HG03064 (cell line): ENCODE data around the gene CASK.

Experiments
- ATAC-seq: cut with Tn5 transposase; IDR thresholded peaks from one replicate; pipeline ENCODE4 v1.9.1; 2021; ENCODE audit warnings: low read depth; ENCODE audit not compliant: unreplicated experiment

The CASK gene, protein sequence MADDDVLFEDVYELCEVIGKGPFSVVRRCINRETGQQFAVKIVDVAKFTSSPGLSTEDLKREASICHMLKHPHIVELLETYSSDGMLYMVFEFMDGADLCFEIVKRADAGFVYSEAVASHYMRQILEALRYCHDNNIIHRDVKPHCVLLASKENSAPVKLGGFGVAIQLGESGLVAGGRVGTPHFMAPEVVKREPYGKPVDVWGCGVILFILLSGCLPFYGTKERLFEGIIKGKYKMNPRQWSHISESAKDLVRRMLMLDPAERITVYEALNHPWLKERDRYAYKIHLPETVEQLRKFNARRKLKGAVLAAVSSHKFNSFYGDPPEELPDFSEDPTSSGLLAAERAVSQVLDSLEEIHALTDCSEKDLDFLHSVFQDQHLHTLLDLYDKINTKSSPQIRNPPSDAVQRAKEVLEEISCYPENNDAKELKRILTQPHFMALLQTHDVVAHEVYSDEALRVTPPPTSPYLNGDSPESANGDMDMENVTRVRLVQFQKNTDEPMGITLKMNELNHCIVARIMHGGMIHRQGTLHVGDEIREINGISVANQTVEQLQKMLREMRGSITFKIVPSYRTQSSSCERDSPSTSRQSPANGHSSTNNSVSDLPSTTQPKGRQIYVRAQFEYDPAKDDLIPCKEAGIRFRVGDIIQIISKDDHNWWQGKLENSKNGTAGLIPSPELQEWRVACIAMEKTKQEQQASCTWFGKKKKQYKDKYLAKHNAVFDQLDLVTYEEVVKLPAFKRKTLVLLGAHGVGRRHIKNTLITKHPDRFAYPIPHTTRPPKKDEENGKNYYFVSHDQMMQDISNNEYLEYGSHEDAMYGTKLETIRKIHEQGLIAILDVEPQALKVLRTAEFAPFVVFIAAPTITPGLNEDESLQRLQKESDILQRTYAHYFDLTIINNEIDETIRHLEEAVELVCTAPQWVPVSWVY

DNA sequence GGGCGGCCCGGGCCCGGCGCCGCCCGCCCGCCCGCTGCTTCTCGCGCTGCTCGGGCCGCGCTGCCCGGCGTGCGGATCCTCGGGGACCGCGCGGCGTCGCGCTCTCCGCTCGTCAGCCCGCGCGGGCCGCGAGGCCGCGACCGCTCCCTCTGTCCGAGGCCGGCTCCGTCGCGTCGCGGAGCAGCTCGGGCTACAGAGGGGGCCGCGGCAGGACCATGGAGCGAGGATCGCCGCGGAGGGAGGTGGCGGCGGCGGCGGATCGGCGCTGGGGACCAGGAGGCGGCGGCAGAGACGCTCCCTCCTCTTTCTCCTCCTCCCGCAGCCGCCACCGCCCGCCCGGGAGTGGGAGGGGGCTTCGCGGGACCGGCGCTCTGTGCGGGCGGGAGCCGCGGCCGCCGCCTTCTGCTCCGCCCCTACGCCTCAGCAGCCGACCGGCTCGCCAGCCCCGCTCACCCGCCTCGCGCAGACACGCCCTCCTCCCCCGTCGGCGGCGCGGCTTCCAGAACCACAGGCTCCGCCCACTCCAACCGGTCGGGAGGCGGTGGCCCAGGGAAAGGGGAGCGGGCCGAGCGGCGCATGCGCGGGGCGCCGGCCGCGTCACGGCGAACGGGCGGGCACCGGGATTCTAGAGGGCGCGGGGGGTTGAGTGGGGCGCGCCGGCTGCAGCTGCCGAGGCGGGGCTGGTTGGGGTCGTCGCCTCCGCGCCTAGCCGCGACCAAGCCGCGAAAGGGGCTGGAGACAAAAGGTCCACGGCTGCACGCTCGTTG, at the start of gene CASK:
Gene CASK, minus strand, starts transcription at position 344 of the 767 bp plus-strand sequence. CDS start 566 bp downstream, outside the sequence.
- ATAC-seq = peak; percentile 81

DNA sequence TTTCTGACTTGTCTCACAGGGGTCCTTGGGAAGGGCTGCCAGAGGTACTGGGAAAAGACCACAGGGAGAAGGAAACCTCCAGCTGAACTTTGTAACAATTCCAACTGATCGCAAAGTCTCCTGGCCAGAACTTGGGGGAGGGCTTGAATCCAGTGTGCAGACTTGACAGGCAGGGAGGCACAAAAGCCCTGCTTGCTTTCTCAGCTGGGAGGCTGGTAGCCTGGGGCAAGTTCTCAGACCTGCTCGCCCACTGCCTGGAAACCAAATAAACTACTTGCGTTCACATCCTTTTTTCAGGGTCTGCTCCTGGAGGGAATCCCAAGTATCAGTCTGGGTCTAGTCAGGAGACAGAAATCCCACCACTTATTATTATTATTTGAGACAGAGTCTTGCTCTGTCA, 48.0 kb upstream of the CASK start:
- ATAC-seq = no peak

DNA sequence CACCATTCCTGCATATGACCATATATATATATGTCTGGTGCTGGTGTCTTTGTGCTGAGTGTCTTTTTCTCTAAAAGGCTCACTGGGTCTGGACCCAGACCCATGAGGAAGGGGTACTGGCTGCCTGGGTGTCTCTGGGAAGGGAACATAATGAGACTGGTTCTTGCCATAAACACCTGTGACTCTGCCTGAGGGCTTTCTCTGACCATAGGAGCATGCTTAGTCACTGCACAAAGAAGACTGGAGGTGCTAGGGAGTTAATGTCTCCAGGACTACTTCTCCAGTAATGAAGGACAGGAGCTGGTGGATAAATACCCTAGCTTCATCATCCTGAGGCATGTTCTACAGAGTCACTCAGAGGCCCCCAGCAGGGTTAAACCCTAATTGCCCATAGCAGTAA, 47.1 kb upstream of the CASK start:
- no peak for ATAC-seq

DNA sequence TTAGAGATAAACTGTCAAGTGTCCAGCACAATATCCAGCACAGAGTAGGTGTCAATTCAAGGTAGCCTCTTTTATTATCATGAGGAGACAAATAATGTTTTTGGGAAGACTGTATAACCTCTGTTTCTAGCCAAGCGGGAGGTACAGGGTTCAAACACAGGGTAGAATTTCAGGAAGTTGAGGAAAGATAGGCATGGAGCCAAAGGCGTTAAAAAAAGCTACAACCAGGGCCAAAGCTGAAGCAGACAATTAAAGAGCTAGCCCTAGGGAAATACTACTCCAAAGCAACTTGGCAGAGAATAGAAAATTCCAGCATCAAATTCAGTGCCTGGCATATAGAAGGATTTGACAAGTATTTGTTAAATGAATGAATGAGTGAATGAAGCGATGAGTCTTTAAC, 40.0 kb upstream of the CASK start:
- no peak for ATAC-seq

DNA sequence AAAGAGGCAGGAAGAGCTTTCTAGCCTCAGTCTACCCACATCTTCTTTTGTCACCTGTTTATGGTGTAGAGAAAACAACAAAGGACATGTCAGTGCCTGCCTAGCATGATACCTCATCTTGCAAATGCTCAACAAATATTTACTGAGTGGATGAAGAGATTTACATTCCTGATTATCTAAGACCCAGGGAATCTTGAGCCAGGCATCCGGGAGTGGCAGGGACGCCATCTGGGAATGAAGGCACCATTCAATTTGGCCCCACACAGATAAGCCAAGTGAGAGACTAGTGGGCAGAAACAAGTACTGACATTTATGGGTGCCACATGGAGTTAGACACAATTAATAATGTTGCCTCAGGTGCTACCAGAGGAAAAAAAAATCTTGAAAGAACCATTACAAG, 36.8 kb upstream of the CASK start:
- ATAC-seq = no peak

DNA sequence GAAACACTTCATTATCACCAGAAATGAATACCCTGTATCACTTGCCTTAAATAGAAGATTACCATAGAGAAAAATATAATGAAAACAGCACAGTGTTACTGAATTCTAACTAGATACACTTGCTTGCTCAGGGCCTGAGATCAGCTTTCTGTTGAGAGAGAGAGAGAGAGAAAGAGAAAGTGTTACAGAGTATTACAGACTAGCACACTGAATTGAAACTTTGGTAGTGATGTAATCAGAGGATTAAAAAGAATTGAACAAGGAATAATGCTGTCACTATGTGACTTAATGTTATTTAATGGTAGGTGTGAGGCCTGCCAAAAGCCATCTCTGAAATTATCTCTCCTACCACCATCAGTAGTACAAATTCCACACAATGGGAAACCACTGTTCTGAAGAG, 35.5 kb upstream of the CASK start:
- ATAC-seq = no peak

DNA sequence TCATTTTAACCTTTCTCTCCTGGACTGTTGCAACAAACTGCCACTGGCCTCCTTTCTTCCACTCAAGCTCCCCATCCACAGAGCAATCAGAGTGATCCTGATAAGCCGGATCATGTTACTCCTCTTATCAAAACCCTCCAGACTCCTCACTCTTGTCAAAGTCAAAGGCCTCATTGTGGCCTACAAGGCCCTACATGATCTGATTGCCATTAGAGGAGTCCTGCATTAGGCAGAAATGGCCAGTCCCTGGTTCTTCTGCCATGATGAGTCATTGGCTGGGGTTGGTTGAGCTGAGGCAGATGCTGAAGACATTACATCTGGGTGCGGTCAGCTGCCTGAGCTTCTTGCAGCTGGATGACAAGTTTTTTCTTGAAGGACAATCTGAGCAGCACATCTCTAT, 32.7 kb upstream of the CASK start:
- ATAC-seq = no peak

DNA sequence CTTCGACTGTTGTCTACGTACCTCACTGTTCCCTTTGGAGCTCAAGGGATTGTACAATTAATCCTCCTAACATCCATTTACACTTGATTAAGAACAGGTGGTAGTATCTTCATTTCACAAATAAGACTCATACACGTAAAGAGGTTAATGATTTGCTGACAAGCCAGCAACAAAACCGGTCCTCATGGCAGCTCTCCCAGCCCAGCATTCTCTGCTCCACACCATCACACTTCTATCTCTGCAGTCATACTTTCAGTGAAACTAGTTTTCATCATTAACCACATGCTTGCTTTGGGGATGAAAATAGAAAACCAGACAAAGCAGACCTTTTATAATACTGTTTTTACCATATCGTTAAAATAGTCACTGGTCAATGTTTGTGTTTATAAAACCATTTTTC, 28.7 kb upstream of the CASK start:
- no peak for ATAC-seq

DNA sequence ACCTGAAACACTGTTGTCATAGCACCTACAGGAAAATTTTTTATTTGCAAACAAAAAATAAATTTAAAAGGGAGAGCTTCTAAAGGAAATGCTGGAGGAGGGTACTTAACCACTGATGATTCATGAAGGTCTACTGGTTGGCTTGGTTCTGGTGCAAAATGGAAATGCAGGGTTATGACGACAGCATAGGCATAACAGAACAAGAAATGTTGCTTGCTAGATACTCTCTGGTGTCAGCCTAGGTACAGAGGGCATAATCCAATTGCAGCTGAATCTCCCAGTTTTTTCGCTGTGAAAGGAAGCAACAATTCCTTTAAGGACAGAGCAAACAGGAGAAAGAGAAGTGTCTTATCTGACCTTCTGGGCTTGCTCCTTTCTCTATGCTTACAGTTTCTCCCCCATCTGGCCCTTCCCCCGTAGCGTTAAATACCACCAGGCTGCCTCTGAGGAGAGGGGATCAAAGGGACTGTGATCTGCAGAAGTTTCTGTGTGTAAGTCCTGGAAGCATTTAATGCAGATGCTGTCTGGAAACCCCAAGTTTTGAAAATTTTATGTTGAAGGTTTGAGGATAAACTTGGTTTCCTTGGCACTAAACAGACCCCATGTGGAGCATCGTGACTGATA, 23.7 kb upstream of the CASK start:
- no peak for ATAC-seq

DNA sequence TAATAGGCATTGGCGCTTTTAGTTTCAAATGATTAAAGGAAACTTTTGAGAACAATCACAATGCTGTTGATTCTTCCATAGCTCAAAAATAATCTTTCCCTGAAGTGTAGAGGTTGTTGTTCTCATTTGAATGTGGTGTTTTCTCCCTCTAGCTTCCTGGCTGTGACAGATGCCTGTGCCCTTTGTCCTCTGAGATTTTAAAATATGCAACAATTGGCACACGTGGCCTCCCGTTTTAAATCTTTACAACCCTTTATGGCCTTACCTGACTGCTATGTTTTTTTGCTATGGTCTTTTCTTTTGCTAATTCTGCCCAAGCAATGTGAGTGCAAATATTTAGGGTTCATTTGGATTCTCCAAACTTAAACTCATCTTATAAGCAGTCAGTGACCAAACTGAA, 22.9 kb upstream of the CASK start:
- no peak for ATAC-seq

DNA sequence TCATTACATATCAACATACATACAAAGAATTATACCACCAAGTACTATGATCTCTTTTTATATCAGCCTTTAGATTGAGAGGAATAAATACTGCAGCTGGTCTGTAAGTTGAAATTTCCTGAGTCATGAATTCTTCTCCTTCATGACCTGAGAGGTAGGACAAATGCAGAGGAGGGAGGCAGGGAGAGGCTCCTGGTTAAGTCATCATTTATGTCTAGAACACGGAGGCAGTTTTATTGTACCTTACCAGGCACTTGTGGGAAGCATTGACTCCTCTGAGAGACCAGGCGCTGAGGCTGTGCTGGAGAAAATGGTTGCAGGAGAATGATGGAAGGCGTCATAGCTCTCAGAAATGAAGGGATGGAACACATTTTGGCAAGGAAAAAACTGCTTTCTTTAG, 12.5 kb upstream of the CASK start:
- no peak for ATAC-seq

DNA sequence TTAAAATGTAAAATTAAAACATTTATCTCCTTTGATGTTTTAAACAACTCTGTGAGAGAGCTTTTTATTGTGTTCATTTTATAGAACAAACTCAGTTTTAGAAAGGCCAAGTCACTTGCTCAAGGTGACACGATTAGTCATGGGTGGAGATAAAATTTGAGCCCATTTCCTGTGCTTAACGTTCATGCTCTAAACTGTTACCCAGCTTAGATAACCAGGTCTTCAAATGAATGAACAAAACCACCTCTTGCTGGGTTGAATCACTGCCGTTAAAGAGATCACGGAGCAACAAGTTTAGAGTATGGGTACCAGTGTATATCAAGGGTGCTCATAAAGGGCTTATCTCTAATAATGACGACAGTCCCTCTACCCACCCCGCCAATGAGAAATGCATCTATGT, 10.2 kb upstream of the CASK start:
- no peak for ATAC-seq

DNA sequence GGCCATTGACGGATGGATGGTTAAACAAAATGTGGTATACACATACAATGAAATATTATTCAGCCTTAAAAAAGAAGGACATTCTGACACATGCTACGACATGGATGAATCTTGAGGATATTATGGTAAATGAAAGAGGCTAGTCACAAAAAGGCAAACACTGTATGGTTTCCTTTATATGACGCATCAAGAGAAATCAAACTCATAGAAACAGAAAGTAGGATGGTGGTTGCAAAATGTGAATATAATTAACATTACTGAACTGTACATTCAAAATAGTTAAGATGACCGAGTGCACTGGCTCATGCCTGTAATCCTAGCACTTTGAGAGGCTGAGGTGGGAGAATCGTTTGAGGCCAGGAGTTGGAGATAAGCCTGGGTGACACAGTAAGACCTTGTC, 9.5 kb upstream of the CASK start:
- no peak for ATAC-seq

DNA sequence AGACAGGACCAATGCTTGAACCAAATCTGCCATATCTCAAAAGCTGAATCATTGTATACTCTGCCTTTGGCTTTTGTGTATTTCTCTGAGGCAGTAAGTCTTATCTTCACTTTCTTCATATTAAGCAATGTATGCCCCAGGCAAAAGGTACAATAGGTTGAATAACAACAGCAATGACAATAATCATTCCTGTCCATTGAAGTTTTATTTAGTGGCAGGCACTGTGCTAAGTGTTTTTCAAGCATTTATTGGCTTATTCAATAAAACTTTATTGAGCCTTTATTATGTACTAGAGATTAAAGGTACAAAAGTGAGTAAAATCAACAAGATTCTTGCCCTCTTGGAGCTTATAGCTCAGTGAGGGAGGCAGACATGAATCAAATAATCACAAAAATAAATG, 8.2 kb upstream of the CASK start:
- ATAC-seq = no peak

DNA sequence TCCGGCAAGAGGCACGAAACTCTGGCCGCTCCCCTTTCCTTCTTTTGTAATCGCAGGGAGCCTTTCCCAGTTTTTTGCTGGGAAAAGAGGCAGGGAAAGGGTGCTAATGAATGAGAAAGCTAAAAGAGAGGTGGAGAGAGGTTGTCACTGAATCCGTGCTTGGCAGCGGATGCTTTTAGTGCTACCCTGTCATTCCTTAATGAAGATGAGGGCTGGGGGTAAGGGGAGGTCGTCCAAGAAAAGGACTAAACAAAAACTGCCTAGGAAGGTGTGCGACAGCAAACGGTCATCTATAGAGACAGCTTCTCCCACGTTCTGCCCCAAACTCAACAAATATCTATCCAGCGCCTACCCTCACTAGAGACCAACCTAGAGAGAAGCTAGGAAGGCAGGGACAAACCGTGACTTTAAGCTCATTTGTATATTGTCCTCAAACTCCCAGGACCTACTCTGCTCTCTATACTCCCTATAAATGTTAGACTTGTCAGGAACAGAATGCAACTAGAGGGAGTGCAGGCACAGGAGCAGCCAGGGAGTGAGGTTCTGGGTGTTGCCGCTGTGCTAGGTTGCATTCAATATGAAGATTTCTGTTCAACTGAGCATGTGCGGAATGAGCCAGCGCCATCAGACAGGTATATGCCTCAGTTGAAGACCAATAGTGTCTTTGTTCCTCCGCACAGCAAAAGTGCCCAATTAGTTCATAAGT, 777 bp upstream of the CASK start:
- no peak for ATAC-seq

DNA sequence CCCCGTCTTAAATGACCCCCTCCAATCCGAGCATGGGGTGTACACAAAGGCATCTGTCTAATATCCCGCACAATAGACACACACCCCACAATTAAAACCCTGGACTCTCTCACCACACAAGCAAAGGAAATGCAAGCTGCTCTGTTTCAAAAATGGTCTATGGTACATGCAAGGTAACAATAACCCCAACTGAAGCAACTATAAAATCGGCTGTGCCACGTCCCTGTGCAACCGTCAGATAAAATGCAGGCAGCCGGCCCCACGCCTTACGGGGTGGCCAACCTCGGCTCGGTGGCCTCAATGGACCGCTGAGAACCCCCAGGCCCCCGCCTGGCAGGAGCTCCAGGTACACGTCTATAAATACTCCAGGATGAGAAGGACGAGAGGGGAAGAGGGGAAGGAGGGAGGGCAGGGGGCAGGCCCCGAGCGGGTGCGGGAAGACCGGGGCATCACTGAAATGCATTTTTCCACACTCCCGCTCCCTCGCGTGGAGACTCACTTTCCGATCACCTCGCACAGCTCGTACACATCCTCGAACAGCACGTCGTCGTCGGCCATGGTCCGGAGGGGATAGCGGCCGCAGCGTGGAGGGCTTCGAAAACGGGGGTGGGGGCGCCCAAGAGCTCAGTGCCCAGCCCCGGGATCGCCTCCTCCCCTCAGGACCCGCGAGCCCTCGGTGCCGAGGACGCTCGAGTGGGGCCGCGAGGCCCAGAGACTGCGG, 763 bp downstream of the CASK start:
- peak; percentile 19 for ATAC-seq

DNA sequence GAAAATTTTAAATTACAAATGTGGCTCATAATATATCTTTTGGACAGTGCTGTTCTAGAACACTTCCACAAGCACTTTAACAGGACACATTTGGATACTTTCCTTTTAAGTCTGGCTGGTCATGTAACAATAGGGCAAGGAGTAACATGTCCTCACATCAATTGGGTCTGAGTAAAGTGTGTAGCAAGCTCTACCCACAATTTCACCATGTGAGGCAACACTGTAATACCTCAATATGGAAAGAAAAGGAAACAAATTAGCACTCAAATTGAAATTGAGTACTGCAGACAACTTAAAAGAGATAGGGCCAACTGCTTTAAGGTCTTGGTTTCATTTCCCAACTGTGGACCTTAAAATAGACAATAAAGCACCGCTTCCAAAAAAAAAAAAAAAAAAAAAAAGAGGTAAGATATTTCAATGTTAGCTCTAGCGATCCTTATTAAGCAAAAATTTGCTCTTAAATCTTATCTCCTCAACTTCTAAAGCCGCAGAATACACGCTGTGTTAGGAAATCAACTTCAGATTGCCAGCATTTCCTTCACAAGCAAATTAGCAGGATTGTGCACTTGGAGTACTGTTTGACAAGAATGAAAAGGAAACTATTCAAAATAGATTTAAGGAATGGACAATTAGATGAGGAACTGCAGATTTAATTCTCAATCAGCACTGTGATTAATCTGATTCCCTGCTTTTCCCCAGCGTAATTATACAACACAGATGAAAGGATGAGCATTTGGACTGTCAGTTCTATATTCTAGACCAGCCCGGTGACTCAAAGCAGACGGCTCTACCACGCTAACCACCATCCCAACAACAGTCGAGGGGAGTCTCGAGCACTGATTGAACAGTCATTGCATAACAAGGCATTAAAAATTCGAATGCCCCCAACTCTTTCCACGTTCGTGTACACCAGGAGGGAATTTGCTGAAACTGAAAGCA, 1.6 kb downstream of the CASK start:
- no peak for ATAC-seq

DNA sequence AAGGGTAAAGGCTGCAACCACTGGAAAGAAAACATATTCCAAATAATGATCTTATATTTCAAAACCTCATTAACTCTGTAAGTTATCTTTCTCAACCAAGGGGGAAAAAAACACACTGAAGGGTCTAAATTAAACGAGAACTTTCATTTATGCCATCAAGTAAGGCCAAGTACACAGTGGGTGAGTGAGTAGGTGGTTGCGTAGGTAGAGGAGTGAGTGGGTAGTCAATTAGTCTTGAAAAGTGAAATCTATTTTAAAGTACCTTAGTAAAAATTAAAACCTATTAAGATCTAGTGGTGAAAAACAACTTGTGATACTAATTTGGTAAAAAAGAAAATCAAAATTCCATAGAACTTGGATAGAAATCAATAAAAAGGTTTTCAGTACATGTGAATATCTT, 3.5 kb downstream of the CASK start:
- ATAC-seq = no peak
